Measurements from ENCODE around the gene C1QTNF8.

- TF ChIP-seq, protein P1, sequence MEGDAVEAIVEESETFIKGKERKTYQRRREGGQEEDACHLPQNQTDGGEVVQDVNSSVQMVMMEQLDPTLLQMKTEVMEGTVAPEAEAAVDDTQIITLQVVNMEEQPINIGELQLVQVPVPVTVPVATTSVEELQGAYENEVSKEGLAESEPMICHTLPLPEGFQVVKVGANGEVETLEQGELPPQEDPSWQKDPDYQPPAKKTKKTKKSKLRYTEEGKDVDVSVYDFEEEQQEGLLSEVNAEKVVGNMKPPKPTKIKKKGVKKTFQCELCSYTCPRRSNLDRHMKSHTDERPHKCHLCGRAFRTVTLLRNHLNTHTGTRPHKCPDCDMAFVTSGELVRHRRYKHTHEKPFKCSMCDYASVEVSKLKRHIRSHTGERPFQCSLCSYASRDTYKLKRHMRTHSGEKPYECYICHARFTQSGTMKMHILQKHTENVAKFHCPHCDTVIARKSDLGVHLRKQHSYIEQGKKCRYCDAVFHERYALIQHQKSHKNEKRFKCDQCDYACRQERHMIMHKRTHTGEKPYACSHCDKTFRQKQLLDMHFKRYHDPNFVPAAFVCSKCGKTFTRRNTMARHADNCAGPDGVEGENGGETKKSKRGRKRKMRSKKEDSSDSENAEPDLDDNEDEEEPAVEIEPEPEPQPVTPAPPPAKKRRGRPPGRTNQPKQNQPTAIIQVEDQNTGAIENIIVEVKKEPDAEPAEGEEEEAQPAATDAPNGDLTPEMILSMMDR (IDR thresholded peaks at IDR 0.05; ENCODE audit: insufficient read depth, low read length) = no peak
- TF ChIP-seq REST (IDR thresholded peaks at IDR 0.05; ENCODE audit: insufficient replicate concordance, low read depth) = no peak
These were observed 10.6 kb upstream of the C1QTNF8 start for GRCh38 chr16:1106659-1107058.
